ENCODE data around the gene SLA2. TPM values are rescaled to one million over a fixed set of nuclear protein-coding genes. Genes with fewer than 3 reads are reported as not detected.
"Not testable (repeated sequence)": the region's sequence is repeated elsewhere in the genome, so short reads cannot be mapped to it uniquely, and the experiment has no call there.

SLA2 gene
- total and polyA plus RNA-seq, 12 donors, result 0.12 to 1.1 (median 0.46) TPM

DNA sequence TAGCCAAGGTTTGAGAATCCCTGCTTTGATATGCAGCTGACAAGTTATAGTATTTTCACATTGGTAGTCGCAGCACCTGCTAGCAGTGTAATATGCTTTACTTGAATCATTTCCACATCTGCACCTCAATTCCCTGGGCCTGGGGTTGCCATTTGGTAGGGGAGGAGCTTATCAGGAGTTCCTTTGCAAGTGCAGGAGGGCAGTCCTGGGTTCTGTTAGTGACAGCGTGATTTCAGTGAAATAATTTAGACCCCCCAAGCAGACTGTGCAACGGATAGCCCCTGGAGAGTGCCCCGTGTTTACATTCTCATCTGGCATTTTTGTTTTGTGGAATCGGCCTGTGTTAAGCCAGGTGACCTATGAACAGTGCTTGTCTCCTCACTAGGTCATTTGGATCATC lies 34.4 kb downstream of the SLA2 start:
- no peaks in the 10 kb centered on the region for H3K27me3 ChIP-seq
- peaks cover 8 to 14% of the 10 kb centered on the region in 2 donors for H3K4me1 ChIP-seq (replicated peaks in 1 of 2)
- H3K4me3 ChIP-seq, result no peak overlapping the region
- intact Hi-C loops (cut with DNase I), result loop anchor here in 1 of 2 donors (5.0 kb wide), 1 partner anchor 141 kb away; no protein-coding TSS in a partner anchor
- 83 to 87% (median 85%) methylated on average over 5 of the region's 5 CpGs for WGBS, 4 donors
- no peaks in the 10 kb centered on the region for H3K9me3 ChIP-seq (replicated peaks in 1 of 3)
- peaks cover 0 to 68% of the 10 kb centered on the region in 2 donors for H3K36me3 ChIP-seq (replicated peaks in 1 of 2)
- no peak for DNase-seq
- TF ChIP-seq, protein P1, sequence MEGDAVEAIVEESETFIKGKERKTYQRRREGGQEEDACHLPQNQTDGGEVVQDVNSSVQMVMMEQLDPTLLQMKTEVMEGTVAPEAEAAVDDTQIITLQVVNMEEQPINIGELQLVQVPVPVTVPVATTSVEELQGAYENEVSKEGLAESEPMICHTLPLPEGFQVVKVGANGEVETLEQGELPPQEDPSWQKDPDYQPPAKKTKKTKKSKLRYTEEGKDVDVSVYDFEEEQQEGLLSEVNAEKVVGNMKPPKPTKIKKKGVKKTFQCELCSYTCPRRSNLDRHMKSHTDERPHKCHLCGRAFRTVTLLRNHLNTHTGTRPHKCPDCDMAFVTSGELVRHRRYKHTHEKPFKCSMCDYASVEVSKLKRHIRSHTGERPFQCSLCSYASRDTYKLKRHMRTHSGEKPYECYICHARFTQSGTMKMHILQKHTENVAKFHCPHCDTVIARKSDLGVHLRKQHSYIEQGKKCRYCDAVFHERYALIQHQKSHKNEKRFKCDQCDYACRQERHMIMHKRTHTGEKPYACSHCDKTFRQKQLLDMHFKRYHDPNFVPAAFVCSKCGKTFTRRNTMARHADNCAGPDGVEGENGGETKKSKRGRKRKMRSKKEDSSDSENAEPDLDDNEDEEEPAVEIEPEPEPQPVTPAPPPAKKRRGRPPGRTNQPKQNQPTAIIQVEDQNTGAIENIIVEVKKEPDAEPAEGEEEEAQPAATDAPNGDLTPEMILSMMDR (IDR thresholded peaks at IDR 0.05), result no peak
- no peak for TF ChIP-seq POLR2A (IDR thresholded peaks at IDR 0.05)
- no peak overlapping the region for H3K27ac ChIP-seq

DNA sequence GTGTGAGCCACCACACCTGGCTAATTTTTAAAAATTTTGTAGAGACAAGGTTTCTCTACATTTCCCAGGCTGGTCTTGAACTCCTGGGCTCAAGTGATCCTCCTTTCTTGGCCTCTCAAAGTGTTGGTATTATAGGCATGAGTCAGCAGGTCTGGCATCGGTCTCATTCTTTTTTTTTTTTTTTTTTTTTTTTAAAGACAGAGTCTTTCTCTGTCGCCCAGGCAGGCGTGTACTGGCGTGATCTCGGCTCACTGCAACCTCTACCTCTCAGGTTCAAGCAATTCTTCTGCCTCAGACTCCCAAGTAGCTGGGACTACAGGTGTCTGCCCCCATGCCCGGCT lies 37.6 kb downstream of the SLA2 start:
- WGBS, 4 donors, result 78 to 81% (median 79%) methylated on average over 6 of the region's 6 CpGs
- H3K9me3 ChIP-seq (replicated peaks in 1 of 3); DNase-seq; H3K27ac ChIP-seq; H3K27me3 ChIP-seq; intact Hi-C loops (cut with DNase I); H3K4me3 ChIP-seq: not testable (repeated sequence)
- Histone ChIP-seq H3K36me3 (replicated peaks in 1 of 2) (peaks cover 0 to 54% of the 10 kb centered on the region in 2 donors), H3K4me1 (replicated peaks in 1 of 2) (peaks cover 17 to 24% of the 10 kb centered on the region in 2 donors)

DNA sequence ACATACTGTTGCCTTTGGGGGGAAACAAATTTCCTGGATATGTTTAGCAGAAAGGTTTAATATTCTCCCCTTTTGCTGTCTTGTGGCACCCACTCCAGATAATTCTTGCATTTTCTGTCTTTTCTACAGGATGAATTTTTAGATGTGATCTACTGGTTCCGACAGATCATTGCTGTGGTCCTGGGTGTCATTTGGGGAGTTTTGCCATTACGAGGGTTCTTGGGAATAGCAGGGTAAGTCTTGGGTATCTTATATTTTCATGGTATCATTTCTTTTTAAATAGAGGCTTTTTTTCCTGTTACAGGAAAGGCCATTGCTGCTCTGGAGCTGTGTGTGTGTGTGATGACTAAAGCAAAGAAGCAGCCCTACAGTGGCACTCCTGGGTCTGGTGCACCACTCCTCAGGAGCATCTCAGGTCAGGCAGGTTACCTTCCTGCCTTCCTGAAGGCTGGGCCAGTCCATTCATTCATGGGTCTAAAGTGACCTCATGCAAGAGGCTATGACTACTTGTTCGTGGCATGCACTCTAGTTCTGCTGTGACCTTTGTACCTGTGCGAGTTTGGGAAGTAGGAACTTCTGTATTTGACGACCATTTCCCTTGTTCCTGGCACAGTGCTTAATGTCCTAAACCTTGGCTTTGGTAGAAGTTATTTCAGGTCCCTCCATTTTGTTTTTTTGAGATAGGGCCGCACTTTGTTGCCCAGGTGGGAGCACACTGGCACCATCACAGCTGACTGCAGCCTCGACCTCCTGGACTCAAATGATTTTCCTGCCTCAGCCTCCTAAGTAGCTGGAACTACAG lies 38.2 kb downstream of the SLA2 start:
- H3K36me3 ChIP-seq (replicated peaks in 1 of 2), result peaks cover 0 to 48% of the 10 kb centered on the region in 2 donors
- H3K9me3 ChIP-seq (replicated peaks in 1 of 3), result no peaks in the 10 kb centered on the region
- WGBS, 4 donors, result 76 to 82% (median 79%) methylated on average over 7 of the region's 7 CpGs

DNA sequence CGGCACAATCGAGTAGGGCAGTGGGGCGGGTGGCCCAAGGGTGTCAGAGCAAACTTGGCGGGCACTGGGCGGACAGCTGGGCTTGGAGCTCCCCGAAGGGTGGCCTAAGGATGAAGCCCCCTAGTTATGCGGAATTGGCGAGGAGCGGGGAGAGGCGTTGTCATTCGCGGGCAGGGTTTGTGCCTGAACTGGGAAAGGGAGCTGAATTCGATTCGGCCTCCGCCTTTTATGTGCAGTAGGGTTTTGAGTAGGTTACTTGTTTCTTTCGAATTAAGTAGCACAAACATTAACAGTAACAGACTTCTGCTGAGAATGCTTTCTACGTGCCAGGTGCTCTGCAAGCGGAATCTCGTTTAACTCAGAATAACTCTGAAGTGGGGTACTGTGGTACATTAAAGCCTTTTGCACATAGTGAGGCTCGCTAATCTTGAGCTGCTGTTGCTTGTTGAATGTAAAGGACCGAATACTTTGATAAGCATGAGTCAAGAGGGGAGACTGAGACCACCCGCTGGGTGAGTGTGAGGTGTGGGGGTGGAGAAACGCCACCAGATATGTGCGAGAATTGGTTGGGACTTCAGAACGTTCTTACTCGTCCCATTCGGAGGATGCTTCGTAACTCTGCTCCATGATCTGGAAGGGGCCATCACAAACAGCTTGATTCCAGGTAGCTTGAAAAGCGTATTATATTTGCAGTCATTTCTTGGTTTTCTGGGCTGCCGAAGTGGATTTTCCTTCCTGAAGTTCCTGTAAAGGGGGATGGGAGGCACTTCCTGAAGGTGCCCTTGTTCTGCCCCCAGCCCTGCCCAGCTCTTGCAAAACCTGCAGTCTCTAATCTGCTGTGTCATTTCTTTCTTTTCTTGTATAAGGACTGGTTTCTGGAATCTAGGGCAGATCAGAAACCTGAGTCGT lies 39.6 kb downstream of the SLA2 start:
- intact Hi-C loops (cut with DNase I), result no loop called here
- H3K9me3 ChIP-seq (replicated peaks in 1 of 3), result no peaks in the 10 kb centered on the region
- WGBS, 4 donors, result 1 to 2% (median 1%) methylated on average over 26 to 31 of the region's 31 CpGs
- TF ChIP-seq, protein P1 (IDR thresholded peaks at IDR 0.05), result no peak
- TF ChIP-seq POLR2A (IDR thresholded peaks at IDR 0.05), result no peak
- H3K36me3 ChIP-seq (replicated peaks in 1 of 2), result peaks cover 0 to 34% of the 10 kb centered on the region in 2 donors
- peak overlapping the region; percentile 88 to 94 (median 93) for H3K27ac ChIP-seq
- DNase-seq, result peak in 6 of 7 donors; percentile 32 to 71 (median 56)
- no peaks in the 10 kb centered on the region for H3K27me3 ChIP-seq
- H3K4me1 ChIP-seq (replicated peaks in 1 of 2), result peaks cover 17 to 24% of the 10 kb centered on the region in 2 donors
- peak overlapping the region; percentile 72 to 93 (median 82) for H3K4me3 ChIP-seq

More for the DNA sequence above, 38.2 kb downstream of the SLA2 start:
- Histone ChIP-seq H3K4me1 (replicated peaks in 1 of 2) (peaks cover 17 to 24% of the 10 kb centered on the region in 2 donors), H3K27me3 (no peaks in the 10 kb centered on the region), H3K4me3 (peak overlapping the region in 1 of 4 donors; percentile 72), H3K27ac (peak overlapping the region in 3 of 5 donors; percentile 27 to 51 (median 30))
- no peak for DNase-seq
- TF ChIP-seq, protein P1 (IDR thresholded peaks at IDR 0.05), result no peak
- no peak for TF ChIP-seq POLR2A (IDR thresholded peaks at IDR 0.05)
- intact Hi-C loops (cut with DNase I), result no loop called here

Measured in adrenal gland (tissue), 12 donors.